ENCODE data around the gene RALGPS2.

Gene RALGPS2

GRCh38 chr1:178733972-178734371, 8.9 kb downstream of the RALGPS2 start:
- Histone ChIP-seq H3K4me2 (ENCODE audit: low read depth, low read length, poor library complexity, severe bottlenecking) (no peak overlapping the region), H3K9me3 (ENCODE audit: insufficient read depth, low read length) (no peaks in the 10 kb centered on the region), H3K36me3 (ENCODE audit: low read length) (peaks cover 51% of the 10 kb centered on the region), H3K27ac (ENCODE audit: low read depth, low read length) (no peak overlapping the region), H4K20me1 (ENCODE audit: low read depth, low read length) (0 out of 2 replicates have a peak, but pooled peaks cover 8% of the 10 kb centered on the region), H3K27me3 (ENCODE audit: low read length) (no peaks in the 10 kb centered on the region), H3K9me2 (replicated peaks; ENCODE audit: insufficient read depth, low read length) (no peaks in the 10 kb centered on the region), H2AFZ (ENCODE audit: low read depth, low read length, severe bottlenecking) (no peak overlapping the region), H3K79me2 (ENCODE audit: insufficient read depth, low read length) (peaks cover 98% of the 10 kb centered on the region), H3K9ac (ENCODE audit: low read length) (no peak overlapping the region), H3F3A (ENCODE audit: insufficient read depth) (peaks cover 5% of the 10 kb centered on the region), H3K4me3 (ENCODE audit: insufficient read depth, low read length, poor library complexity, severe bottlenecking) (no peak overlapping the region)
- TF ChIP-seq CTCF (IDR thresholded peaks at IDR 0.05; ENCODE audit: insufficient read depth, low read length, poor library complexity, severe bottlenecking) = no peak
- no peak for TF ChIP-seq EZH2phosphoT487 (conservative IDR thresholded peaks at IDR 0.05; ENCODE audit: low read length)

- Histone ChIP-seq H3K27ac (ENCODE audit: low read depth, low read length) (no peak overlapping the region), H4K20me1 (ENCODE audit: low read depth, low read length) (0 out of 2 replicates have a peak, but pooled peaks cover 3% of the 10 kb centered on the region), H3K36me3 (ENCODE audit: low read length) (peaks cover 58% of the 10 kb centered on the region), H2AFZ (ENCODE audit: low read depth, low read length, severe bottlenecking) (no peak overlapping the region), H3K4me2 (ENCODE audit: low read depth, low read length, poor library complexity, severe bottlenecking) (no peak overlapping the region), H3F3A (ENCODE audit: insufficient read depth) (peaks cover 7% of the 10 kb centered on the region), H3K9me3 (ENCODE audit: insufficient read depth, low read length) (no peaks in the 10 kb centered on the region), H3K9ac (ENCODE audit: low read length) (no peak overlapping the region), H3K4me3 (ENCODE audit: insufficient read depth, low read length, poor library complexity, severe bottlenecking) (no peak overlapping the region), H3K79me2 (ENCODE audit: insufficient read depth, low read length) (peaks cover 92% of the 10 kb centered on the region), H3K27me3 (ENCODE audit: low read length) (no peaks in the 10 kb centered on the region), H3K9me2 (replicated peaks; ENCODE audit: insufficient read depth, low read length) (no peaks in the 10 kb centered on the region)
- TF ChIP-seq EZH2phosphoT487 (conservative IDR thresholded peaks at IDR 0.05; ENCODE audit: low read length) = no peak
- no peak for TF ChIP-seq CTCF (IDR thresholded peaks at IDR 0.05; ENCODE audit: insufficient read depth, low read length, poor library complexity, severe bottlenecking)
Observed at GRCh38 chr1:178738780-178739179, 13.7 kb downstream of the RALGPS2 start.

GRCh38 chr1:178739285-178740045, 14.4 kb downstream of the RALGPS2 start:
- Histone ChIP-seq H3K36me3 (ENCODE audit: low read length) (peaks cover 62% of the 10 kb centered on the region), H3K9ac (ENCODE audit: low read length) (no peak overlapping the region), H4K20me1 (ENCODE audit: low read depth, low read length) (0 out of 2 replicates have a peak, but pooled peaks cover 3% of the 10 kb centered on the region), H3K79me2 (ENCODE audit: insufficient read depth, low read length) (peaks cover 92% of the 10 kb centered on the region), H3K9me2 (replicated peaks; ENCODE audit: insufficient read depth, low read length) (no peaks in the 10 kb centered on the region), H3K27me3 (ENCODE audit: low read length) (no peaks in the 10 kb centered on the region), H3F3A (ENCODE audit: insufficient read depth) (peaks cover 10% of the 10 kb centered on the region), H3K4me3 (ENCODE audit: insufficient read depth, low read length, poor library complexity, severe bottlenecking) (no peak overlapping the region), H2AFZ (ENCODE audit: low read depth, low read length, severe bottlenecking) (no peak overlapping the region), H3K4me2 (ENCODE audit: low read depth, low read length, poor library complexity, severe bottlenecking) (no peak overlapping the region), H3K9me3 (ENCODE audit: insufficient read depth, low read length) (no peaks in the 10 kb centered on the region), H3K27ac (ENCODE audit: low read depth, low read length) (no peak overlapping the region)
- TF ChIP-seq EZH2phosphoT487 (conservative IDR thresholded peaks at IDR 0.05; ENCODE audit: low read length) (no peak), CTCF (IDR thresholded peaks at IDR 0.05; ENCODE audit: insufficient read depth, low read length, poor library complexity, severe bottlenecking) (no peak)

Data from SU-DHL-6 (cell line).